Limb (tissue), 2 donors: ENCODE results near the gene BOD1.

Source experiments
- DNase-seq, 2 donors: peaks; one replicate each; pipeline ENCODE4 v3.0.0-alpha.2; 2016; ENCODE audit errors: extremely low spot score in 2 of 2

Gene BOD1

DNA sequence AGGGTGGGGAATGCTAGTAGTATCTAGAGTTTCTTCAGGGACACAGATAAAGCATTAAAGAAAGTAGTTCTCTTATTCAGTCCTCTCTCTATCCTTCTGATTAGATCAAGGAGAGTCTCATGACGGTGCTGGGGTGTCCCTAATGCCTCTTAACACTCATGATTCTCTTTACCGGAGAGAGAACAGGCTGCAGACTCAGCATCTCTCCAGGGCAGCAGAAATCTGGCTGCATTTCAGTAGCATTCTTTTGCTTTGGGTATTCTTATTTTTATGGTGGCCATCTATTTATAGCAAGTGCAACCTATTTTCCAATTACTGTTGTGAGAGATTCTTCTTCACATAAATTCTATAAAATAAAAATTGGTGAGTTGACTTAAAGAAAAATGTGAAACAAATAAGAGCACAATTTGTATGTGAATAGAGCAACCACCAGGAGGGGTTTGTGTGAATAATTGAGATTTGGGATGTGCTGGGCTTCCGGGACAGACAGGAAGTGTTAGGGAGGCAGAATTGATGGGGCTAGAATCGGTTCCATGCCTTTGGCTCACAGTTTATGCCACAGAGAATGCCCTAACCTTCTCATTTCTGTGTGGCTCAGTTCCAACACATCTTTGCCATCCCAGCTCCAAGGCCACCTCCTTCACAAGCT lies 23.8 kb upstream of the BOD1 start:
- no peak for DNase-seq

- DNase-seq: peak in 1 of 2 donors; percentile 20
Observed at GRCh38 chr5:173638126-173639040, 21.9 kb upstream of the BOD1 start.

DNA sequence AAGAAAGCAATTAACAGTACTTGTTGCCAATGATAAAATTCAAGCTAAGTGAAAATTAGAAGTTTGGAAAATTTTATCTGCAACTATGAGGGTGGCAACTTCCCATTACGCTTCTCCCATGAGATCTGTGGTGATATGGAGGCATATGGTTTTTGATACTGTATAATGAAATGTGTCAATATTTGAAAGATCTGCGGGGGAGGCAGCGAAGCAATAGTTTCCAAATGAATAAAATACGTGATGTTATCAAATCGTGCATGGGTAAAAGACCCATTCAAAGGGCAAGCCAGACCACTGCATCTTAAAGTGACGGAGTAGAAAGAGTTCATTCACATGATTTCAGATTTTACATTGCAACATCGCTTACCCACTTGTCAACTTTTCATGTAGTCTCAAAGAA lies 20.9 kb upstream of the BOD1 start:
- no peak for DNase-seq

GRCh38 chr5:173634465-173634983 lies 18.1 kb upstream of the BOD1 start:
- no peak for DNase-seq

DNA sequence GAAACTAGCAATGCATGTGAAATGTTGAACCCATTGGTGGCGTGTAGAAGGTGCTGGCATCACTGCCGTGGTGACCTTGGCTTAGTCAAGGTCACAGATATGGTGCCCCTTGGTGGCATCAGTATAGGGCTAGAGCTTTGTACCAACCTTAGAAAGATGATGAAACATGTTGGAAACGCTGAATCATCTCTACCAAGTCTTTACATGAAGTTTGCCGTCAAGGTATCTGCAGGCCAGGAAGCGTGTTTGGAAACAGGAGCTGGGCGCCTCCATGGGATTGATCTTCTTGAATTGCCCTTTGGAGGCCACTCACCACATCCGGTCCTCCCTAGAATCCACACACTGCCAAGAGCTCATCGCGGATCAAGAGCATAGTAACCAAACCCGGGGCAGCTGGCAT lies 16.9 kb upstream of the BOD1 start:
- DNase-seq: no peak

- no peak for DNase-seq
Observed at GRCh38 chr5:173631478-173631877, 15.0 kb upstream of the BOD1 start.

DNA sequence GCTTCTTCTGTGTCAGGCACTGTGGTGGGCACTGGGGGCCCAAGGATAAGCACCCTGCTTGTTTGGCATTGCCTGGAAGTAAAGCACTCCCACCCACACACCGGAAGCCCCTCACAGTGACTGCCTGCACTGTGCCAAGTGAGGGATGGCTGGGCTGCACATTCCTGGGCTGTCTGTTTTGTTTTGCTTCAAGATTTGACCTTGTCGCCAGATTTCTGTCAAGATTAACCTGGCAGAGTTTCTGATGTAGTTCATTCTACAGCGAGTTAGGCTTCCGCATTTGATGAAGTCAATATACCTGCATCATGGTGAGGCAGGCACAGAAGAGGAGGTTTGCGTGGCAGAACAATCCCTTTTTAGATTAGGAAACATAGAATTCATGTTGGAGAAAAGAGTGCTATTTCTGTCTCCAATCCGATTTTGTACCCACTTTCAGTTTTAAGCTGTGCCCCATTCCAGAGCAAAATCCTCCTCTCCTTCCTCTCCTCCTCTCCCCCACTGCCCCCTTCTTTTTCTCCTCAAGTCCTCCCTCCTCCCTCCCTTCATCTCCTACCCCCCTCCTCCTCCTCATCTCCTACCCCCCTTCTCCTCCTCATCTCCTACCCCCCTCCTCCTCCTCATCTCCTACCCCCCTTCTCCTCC lies 14.4 kb upstream of the BOD1 start:
- DNase-seq: no peak

DNA sequence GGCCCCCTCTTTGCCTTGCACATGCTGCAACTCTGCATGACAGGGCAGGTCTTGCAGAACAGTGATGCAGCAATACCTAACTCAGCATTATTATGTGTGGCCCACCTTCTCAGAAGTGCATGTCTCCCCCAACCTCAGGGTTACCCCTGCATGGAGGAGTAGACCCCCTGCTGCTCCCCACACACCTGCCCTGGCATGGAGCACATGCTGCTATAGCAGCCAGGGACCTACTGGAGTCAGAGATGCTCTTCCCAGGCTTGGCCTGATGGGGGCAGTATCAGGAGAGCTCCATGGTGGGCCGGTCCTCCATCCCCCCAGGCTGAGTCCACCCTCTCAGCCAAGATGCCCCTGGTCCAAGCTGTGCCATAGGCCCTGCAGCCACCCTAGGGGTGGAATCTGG lies 13.2 kb upstream of the BOD1 start:
- DNase-seq: no peak

GRCh38 chr5:173628501-173628900 lies 12.1 kb upstream of the BOD1 start:
- DNase-seq: no peak

GRCh38 chr5:173627860-173628392 lies 11.5 kb upstream of the BOD1 start:
- DNase-seq: no peak

GRCh38 chr5:173627271-173627670 lies 10.8 kb upstream of the BOD1 start:
- no peak for DNase-seq

DNA sequence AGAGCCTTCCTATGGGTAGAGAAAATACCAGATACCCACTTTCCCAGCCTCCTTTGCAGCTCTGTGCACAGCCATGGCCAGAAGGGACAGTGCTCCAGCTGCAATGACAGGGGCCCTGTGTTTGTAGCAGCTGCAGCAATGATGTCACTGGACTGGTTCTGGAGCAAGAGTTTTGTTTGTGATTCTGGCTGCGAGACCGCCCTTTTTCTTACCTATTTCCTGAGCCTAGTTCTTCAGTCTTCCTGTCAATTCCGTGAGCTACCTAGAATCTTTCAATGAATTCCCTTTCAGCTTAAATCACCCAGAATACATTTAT lies 10.0 kb upstream of the BOD1 start:
- DNase-seq: no peak

DNA sequence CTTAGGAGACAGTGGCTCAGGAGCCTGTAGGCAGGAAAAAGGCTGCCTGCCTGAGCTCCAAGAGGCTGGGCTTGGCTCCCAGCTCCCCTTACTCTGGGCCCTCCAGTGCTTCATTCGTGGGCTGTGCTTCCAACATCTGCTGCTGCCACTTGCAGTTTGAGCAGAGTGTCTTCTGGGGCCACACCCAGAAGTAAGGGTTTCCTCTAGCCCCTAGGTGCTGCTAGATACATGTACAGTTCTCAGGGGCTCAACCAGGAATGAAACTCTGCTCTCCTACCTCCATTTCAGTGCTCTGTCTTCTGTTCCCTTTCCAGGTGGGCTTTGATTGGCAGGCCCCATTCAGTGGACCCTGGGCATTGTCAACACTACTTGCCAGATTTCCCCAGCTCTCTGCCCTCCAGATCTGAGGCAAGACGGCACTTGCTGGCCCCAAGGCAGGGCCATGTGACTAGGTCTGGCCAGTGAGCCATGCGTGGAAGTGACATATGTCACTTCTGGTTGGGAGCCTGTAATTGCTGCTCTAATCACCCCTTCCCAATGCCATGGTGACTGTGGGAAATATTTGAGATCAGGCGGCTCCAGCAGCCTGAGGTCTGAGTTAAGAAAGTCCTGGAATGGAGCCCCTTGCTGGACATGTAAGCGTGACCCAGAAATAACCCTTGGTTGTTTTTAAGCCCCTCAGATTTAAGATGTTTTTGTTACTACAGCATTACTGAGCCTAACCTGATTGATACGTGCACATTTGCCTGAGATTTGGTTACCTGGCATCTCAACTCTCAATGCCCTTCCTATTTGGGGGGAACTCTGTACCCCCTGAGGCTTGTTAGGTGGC lies 9.4 kb upstream of the BOD1 start:
- no peak for DNase-seq

GRCh38 chr5:173625261-173625660 lies 8.8 kb upstream of the BOD1 start:
- DNase-seq: no peak

DNA sequence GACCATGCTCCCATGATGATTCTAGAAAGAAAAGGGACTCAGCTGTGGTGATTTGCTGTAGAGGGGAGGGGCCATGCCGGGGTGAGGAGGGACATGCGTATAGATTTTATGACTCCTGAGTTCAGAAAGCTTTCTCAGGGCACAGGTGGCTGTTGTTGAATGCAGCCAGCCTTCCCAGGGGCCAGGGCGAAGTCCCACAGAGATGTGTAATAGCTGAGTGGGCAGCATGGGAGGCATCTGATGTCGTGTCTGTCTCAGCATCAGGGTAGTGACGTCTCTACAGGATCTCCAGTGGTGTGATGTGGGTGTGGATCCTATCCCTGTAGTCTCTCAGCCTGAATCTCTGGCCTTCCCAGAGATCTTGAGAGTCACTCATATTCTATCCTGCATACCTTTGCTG lies 7.8 kb upstream of the BOD1 start:
- no peak for DNase-seq

GRCh38 chr5:173623789-173624188 lies 7.3 kb upstream of the BOD1 start:
- no peak for DNase-seq

DNA sequence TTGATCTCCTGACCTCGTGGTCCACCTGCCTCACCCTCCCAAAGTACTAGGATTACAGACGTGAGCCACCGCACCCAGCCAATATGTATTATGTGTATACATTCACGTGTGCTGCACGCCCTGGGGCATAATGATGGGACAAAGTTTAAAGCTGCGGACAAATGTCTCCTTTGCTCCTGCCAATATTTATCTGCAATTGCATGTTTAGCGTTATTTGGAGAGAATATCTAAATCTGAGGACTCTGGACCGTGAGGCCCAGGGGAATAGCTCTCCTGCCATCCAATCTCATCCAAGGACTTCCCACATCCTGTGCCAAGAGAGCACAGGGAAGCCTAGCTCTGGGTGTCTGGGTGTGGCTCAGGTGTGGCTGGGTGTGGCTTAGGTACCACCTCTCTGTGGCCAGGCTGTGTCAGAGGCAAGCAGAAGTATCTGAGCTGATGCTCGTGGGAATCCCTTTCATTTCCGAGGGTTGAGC lies 6.9 kb upstream of the BOD1 start:
- DNase-seq: no peak

DNA sequence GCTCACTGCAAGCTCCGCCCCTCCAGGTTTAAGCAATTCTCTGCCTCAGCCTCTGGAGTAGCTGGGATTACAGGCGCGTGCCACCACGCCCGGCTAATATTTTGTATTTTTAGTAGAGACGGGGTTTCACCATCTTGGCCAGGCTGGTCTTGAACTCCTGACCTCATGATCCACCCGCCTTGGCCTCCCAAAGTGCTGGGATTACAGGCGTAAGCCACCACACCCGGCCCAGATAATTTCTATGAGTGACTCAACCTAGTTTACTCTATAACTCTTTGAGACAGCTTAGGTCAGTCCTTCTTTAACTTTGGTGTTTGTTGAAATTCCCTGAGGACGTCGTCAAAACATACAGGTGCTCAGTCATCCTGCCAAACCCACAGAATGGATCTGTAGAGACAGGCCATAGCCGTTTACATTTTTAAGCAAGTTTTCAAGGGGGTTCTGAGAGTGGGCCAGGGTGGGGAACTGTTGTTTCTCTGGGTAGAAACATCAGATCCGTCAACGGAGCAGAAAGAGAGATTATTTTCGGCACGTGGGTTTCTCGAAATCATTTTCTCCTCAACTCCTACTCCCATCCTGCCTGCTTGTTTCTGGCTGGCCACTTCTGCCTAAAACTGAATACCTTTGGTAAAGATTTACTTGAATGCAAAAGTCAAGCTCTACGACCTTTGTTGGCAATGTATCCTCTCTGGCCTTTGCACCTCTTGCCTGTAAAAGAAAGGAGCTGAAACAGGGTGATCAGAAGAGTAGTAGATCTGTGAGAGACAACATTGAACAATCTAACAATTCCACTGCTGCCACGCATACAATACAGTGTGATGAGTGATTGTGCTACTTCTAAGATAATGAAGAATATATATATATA lies 6.0 kb upstream of the BOD1 start:
- DNase-seq: no peak

DNA sequence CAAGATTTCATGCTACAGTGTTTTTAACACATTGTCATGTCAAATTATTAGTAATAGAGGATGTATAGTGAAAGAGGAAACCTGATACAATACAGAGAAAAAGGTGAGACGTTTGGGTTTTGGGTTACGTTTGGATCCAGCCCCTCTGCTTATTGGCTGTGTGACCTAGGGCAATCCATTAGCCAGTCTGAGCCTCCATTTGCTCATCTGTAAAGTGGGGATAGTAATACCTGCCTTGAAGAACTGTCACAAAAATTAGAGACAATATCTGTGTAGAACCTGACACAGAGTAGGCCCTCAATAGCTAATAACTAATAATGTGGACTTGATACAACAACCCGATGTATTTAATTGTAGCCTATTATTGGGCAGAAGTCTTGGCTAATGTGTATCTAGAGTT lies 4.3 kb upstream of the BOD1 start:
- DNase-seq: no peak

DNA sequence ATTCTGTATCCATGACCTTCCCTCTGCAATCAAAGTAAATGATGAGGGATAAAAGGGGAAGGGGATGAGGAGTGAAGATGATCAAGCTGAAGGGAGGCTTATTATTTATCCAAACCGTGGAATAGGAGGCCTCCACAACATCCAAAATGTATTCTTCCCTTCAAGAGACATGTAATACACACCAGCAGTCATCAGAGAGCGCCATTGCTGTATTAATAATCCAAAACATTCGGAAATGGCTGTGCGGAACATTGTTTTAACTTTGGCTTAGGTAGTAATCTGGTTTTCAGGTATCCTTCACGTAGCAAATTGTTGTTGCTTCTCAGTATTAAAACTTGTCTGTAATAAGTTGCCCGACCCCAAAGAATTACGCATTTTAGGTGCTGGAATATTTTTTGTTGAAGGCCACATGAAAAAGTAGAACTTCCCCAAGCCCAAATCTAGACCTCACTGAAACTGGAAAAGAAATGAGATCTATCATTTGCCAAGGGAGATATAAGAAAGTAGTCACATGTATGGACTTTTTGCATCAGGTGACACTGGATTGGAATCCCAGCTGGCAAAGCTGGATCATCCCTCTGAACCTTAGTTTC lies 2.6 kb upstream of the BOD1 start:
- DNase-seq: peak; percentile 50 to 58
